ENCODE data around the gene OGG1.

Gene OGG1

DNA sequence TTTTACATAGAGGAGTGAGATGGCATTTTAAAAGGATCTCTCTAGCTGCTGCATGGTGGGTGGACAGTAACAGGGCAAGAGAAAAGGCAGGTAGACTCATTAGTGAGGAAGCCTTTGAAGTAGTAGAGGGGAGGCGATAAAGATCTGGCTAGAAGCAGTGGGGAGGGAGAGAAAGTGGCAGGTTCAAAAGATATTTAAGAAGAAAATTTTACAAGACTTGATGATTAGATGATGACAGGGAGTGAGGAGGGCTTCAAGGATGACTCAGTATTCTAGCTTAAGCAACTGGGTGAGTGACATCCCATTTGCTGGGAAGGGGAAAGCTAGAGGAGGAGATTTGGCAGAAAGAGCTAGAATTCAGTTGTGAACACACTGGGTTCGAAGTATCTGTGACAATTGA lies 22.0 kb upstream of the OGG1 start:
- no peak for DNase-seq (ENCODE audit: low spot score)

DNA sequence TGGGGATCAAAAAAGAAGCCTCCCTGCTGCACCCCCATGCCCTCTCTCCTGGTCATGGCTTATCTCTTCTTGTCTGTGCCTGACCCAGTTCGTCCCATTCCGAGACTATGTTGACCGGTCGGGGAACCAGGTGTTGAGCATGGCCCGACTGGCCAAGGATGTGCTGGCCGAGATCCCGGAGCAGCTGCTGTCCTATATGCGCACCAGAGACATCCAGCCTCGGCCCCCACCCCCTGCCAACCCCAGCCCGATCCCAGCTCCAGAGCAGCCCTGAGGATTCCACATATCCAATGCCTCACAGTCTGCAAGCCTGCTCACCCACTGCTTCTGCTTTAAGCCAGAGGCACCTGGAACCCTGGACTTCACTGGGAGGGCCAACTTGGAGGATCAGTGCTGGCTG lies 20.3 kb upstream of the OGG1 start:
- DNase-seq (ENCODE audit: low spot score), result no peak

- no peak for DNase-seq (ENCODE audit: low spot score)
Observed at GRCh38 chr3:9730657-9731205, 19.0 kb upstream of the OGG1 start.

DNA sequence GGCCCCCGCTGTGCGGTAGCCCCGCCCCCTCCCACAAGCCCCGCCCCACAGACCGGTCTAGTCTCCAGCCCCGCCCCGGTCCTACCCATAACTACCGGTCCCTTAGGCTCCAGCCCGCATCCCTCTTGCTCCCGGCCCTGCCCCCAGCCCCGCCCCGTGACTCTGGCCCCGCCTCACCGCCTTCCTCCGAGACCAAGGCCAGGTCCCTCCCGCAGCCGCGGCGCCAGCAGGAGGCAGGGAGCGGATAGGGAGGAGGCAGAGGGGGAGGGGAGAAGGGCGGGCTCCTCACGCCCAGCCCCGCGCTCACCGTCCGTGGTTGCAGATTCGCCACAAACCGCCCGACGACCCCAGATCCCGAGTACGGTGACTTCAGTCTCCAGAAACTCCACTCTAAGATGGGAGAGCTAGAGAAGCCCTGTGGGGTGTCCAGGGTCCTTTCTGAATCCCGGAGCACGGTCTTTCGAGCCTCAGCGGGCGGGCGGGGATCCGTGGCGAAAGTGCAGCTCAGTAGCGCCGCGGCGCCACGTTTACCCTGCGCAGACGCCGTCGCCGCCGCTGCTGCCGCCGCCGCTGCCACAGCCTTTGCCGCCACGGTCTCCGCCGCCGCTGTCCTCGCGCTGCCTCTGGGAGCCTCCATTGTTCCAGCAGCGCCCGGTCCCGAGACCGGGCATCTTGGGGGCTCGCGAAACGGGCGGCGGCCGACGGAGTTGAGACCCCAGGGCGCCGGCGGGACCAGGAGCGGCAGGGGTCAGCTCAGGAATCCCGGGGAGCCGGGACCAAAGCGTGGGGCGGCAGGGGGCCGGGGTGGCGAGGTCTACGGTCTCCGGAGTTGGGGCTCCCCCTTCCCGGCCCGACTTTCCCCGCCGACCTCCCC lies 18.3 kb upstream of the OGG1 start, which contains the start of gene BRPF1:
Gene BRPF1 (plus strand): TSS at position 530 of the 874 bp plus-strand sequence. CDS start 2,406 bp downstream, outside the sequence.
- peak; percentile 100 for DNase-seq (ENCODE audit: low spot score)

DNA sequence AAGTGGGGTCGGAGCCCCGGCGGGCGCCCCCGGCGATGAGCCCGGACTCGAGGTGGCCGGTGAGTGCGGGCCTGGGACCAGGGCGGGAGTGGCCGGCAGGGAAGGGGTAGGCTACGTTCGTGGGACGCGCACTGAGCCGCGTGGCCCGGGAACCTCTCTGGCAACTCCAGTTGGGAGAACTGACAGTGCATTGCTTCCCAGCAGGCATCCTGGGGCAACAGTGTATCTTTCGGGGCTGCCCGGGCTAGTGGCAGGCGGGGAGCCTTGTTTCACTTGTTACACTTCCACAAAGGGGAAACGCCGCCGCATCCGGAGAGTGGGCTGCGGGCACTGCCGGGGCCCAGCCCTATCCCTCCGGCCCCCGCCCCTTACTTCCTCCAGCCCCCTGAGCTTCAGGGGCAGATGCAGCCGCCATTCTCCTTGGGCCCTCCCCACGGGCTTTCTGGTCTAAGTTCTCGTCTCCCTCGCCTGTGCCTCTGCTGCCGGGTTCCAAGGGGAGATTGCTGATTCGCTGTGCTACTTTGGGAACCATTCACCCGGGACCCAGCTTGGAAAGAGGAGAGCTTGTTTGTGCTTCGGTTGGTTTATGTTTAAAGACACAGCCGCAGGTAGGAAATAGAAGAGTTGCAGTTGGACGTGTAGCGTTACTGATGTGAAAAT lies 17.5 kb upstream of the OGG1 start:
- peak; percentile 27 for DNase-seq (ENCODE audit: low spot score)

DNA sequence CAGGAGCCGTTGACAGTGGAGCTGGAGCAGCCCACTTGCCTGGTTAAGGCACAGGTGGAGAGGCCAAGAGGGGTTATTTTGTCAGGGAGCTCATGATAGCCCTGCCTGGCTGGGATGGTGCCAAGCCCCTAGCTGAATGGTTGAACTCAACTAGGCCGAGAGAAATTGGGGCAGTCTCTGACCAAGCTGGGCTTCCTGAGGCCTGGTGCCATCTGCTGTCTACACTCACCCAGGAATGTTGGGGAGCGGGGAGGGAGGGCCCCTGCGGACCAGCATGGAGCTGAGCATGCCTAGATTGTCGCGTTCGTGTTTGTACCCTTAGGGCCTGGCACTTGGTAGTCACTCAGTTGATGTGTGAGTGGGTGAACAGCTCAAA lies 17.0 kb upstream of the OGG1 start:
- no peak for DNase-seq (ENCODE audit: low spot score)

GRCh38 chr3:9736831-9737230 lies 12.9 kb upstream of the OGG1 start:
- DNase-seq (ENCODE audit: low spot score), result no peak

GRCh38 chr3:9739181-9739580 lies 10.6 kb upstream of the OGG1 start:
- DNase-seq (ENCODE audit: low spot score), result no peak

GRCh38 chr3:9742560-9742959 lies 7.2 kb upstream of the OGG1 start:
- DNase-seq (ENCODE audit: low spot score), result no peak

DNA sequence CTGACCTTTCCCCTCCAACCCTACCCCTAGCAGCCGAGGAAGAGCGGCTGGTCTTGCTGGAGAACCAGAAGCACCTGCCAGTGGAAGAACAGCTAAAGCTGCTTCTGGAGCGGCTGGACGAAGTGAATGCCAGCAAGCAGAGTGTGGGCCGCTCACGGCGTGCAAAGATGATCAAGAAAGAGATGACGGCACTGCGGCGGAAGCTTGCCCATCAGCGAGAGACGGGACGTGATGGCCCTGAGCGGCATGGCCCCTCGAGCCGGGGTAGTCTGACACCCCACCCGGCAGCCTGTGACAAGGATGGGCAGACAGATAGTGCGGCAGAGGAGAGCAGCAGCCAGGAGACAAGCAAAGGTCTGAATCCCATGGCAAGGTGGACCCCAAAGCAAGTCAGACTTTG lies 6.2 kb upstream of the OGG1 start:
- no peak for DNase-seq (ENCODE audit: low spot score)

- no peak for DNase-seq (ENCODE audit: low spot score)
Observed at GRCh38 chr3:9744162-9744561, 5.6 kb upstream of the OGG1 start.

DNA sequence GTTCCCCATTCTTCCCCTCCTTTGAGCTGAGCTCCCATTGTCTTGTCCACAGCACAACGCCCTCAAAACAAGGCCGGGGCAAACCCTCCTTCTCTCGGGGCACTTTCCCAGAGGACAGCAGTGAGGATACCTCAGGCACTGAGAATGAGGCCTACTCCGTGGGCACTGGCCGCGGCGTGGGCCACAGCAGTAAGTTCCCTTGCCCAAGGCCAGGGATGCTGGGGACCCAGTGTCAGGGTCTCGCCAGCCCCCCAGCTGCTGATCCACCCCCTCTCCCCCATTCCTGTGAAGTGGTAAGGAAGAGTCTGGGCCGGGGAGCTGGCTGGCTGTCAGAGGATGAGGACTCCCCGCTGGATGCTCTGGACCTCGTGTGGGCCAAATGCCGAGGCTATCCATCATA lies 4.2 kb upstream of the OGG1 start:
- no peak for DNase-seq (ENCODE audit: low spot score)

DNA sequence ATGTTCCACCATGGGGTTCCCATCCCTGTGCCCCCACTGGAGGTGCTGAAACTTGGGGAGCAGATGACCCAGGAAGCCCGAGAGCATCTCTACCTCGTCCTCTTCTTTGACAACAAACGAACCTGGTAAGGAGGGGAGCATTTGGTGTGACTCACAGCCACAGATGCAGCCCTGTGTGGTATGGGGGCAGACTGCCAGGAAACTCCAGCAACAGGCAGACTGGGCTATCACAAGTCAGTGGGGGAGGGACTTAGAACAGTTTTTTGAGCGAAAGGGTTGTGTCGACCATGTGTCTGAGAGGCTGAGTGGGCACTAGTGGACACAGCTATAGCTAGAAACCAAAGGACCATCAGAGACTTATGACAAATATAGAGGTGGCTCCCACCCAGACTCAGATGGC lies 3.4 kb upstream of the OGG1 start:
- DNase-seq (ENCODE audit: low spot score), result no peak

GRCh38 chr3:9747267-9747666 lies 2.5 kb upstream of the OGG1 start:
- DNase-seq (ENCODE audit: low spot score), result no peak

GRCh38 chr3:9748031-9748430 lies 1.7 kb upstream of the OGG1 start:
- no peak for DNase-seq (ENCODE audit: low spot score)

GRCh38 chr3:9749296-9749644 lies 482 bp upstream of the OGG1 start:
- no peak for DNase-seq (ENCODE audit: low spot score)

GRCh38 chr3:9750556-9751411 lies 1.0 kb downstream of the OGG1 start:
- no peak for DNase-seq (ENCODE audit: low spot score)

- DNase-seq (ENCODE audit: low spot score), result no peak
Observed at GRCh38 chr3:9754678-9755077, 4.9 kb downstream of the OGG1 start.

DNA sequence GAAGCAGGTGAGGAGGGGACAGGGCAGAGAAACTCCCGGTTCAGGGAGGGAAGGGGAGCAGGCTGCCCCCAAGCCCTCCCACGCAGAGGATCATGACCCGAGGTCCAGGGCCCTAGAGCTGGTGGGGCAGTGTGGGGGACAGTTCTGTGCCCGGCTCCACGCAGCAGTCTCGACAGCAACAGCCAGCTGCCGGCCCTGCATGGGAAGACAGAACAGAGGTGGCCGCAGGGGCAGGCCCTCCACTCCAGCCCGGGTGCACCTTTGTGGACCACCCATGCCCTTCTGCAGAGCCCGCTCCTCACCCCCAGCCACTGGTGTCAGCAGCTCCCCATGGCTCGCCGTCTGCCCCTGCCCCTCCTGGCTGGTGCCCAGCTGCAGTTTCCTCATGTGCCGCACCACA lies 7.7 kb downstream of the OGG1 start:
- no peak for DNase-seq (ENCODE audit: low spot score)

DNA sequence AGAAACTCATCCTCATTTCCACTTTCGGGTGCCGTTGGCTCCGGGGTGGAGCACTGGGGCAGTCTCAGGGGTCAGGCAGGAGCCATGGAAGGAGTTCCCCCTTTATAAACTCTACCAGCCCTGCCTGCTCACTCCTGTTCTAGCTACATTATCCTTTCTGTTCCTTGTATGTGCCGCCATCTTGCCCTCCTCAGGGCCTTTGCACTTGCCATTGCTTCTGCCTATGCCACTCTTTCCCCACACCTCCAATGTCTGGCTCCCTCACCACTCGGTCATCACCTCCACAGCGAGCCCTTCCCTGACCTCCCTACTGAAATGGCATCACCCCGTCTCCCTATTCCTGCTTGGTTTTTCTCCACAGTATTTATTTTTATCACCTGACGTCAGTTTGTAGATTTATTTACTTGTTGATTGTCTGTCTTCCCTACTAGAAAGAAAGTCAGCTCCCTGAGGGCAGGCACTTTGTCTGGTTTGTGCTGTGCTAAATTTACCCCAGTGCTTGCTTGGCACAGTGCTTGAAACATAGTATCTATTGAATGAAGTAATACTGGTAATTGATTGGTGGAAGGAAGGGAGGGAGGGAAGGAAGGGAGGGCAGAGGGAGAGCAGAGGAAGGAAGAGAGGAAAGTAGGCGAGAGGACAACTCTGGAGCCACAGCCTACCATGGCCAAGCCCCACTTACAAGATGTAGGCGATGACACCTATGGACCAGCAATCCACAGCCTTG lies 11.2 kb downstream of the OGG1 start:
- no peak for DNase-seq (ENCODE audit: low spot score)

- no peak for DNase-seq (ENCODE audit: low spot score)
Observed at GRCh38 chr3:9761919-9762318, 12.2 kb downstream of the OGG1 start.

DNA sequence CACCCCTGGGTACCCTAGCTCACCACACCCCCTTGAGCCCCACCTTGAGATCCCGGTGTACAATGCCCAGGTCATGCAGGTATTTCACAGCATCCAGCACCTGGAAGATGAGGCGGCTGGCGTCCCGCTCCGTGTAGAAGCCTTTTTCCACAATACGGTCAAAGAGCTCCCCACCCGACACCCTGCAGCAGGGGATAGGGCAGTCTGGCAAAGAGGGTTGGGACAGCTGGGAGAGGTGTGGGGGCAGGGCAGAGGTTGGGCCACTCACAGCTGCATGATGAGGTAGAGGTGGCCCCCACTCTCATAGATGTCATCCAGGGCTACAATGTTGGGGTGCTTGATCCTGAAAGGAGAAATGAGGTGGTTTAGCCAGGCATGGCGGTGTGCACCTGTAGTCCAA lies 13.1 kb downstream of the OGG1 start:
- DNase-seq (ENCODE audit: low spot score), result no peak

Data from CD4-positive, alpha-beta T cell treated with Interleukin-2 at 100 ng/mL for 4 hours (primary cell).